Psoas muscle (tissue), 8 donors: ENCODE results near the gene RAD51AP2. TPM values are rescaled to one million over a fixed set of nuclear protein-coding genes. Genes with fewer than 3 reads are reported as not detected.

Source experiments
- ATAC-seq, 4 donors: fragments of 200-7000 bp; cut with Tn5 transposase; one replicate each; pipeline ENCODE4 v1.9.1; 2020; ENCODE audit warnings: moderate library complexity in 3 of 4, mild to moderate bottlenecking in 2 of 4
- DNase-seq, 2 donors: peaks; one replicate each; pipeline ENCODE4 v3.0.0-alpha.2; 2020
- H3K27ac ChIP-seq: fragments of 200-600 bp; one replicate; pipeline ENCODE4 v1.8.0; 2022
- H3K27me3 ChIP-seq, 3 donors: fragments of 200-600 bp in 1 of 3; one replicate each; pipeline versions ENCODE4 v1.6.1 to v1.8.0; 2013 to 2022; ENCODE audit warnings: low read length in 2 of 3, mild to moderate bottlenecking in 2 of 3, moderate library complexity in 1 of 3; ENCODE audit not compliant: insufficient read depth in 3 of 3
- H3K36me3 ChIP-seq, 2 donors: fragments of 200-600 bp in 1 of 2; one replicate each; pipeline versions ENCODE4 v1.6.1 to v1.8.0; 2013 to 2022; ENCODE audit warnings: low read depth in 1 of 2, mild to moderate bottlenecking in 1 of 2, moderate library complexity in 1 of 2; ENCODE audit not compliant: insufficient read depth in 1 of 2
- H3K4me1 ChIP-seq: fragments of 200-600 bp; one replicate; pipeline ENCODE4 v1.8.0; 2022
- H3K4me3 ChIP-seq: fragments of 200-600 bp; one replicate; pipeline ENCODE4 v1.8.0; 2022; ENCODE audit warnings: mild to moderate bottlenecking
- H3K9me3 ChIP-seq: fragments of 200-600 bp; one replicate; pipeline ENCODE4 v1.8.0; 2022
- WGBS, 3 donors: extraction: QIAGEN DNeasy Blood & Tissue Kit; methylation state at CpG; one replicate each; pipeline versions ENCODE4 v1.1.6 to v1.1.7; 2013; 5-methylcytosine and 5-hydroxymethylcytosine counted together
- intact Hi-C, 2 donors: fragments of 100-400 bp; cut with DNase I; formaldehyde crosslinking; loops; one replicate each; pipeline versions ENCODE4 v1.11.0 to v1.14.2; 2022
- polyA plus RNA-seq, 3 donors: library from polyadenylated mRNA; stranded (reverse); fragments of 200-250 nt; gene quantifications; one replicate each; pipeline ENCODE4 v1.2.3, GENCODE V29; 2013
- total RNA-seq, 4 donors: library from RNA; stranded (reverse); fragmentation: NEBNext Ultra II Directional in 2 of 4; extraction: Animal tissue kit (Norgen Biotek cat#: 25700) in 2 of 4; gene quantifications; one replicate each; pipeline versions ENCODE4 v1.2.1 to v1.2.4, GENCODE V29; 2021 to 2023
- TF ChIP-seq, protein P1 (sequence below): fragments of 200-600 bp; IDR thresholded peaks from one replicate; pipeline ENCODE4 v1.8.0; 2022; ENCODE audit warnings: antibody characterized with exemption
- donor health status: healthy with polysubstance abuse.
- donor health status: DM: no; HTN: no; CAD: no; lungs with moderate emphysema.
- donor health status: Bipolar disorder and iron deficiency.
- donor health status: healthy.
- donor health status: DM: yes; HTN: yes; CAD: no.
- donor health status: DM: no; HTN: no; CAD: no.
- donor health status: DM: no; HTN: no; CAD: no.
- donor health status: DM: yes; HTN: yes; CAD: no.

The RAD51AP2 gene
- total and polyA plus RNA-seq, 7 donors = 0.01 to 0.06 TPM; not detected in 5

DNA sequence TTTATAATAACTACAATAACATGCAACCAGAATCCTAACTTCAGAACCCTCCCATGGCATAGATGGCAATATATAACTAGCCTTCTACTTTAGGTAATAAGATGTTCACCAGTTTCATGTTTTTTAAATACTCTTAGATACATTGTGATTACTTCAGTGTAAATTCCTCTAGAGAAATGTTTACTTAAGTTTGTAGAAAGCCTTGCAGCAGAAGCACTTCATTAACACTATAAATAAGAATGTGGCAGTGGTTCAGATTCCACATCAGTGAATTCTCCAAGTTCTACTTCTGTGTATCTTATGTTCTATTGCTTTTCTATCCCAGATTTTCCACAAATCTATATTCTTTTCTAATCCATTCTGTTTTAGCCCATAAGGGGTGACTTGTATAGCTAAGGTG is 1.2 kb upstream of the RAD51AP2 start:
- Histone ChIP-seq H3K27me3 (no peaks in the 10 kb centered on the region), H3K9me3 (no peaks in the 10 kb centered on the region), H3K36me3 (no peaks in the 10 kb centered on the region), H3K27ac (no peak overlapping the region), H3K4me1 (peaks cover 7% of the 10 kb centered on the region), H3K4me3 (no peak overlapping the region)
- ATAC-seq (no peak), DNase-seq (no peak)
- TF ChIP-seq, protein P1, sequence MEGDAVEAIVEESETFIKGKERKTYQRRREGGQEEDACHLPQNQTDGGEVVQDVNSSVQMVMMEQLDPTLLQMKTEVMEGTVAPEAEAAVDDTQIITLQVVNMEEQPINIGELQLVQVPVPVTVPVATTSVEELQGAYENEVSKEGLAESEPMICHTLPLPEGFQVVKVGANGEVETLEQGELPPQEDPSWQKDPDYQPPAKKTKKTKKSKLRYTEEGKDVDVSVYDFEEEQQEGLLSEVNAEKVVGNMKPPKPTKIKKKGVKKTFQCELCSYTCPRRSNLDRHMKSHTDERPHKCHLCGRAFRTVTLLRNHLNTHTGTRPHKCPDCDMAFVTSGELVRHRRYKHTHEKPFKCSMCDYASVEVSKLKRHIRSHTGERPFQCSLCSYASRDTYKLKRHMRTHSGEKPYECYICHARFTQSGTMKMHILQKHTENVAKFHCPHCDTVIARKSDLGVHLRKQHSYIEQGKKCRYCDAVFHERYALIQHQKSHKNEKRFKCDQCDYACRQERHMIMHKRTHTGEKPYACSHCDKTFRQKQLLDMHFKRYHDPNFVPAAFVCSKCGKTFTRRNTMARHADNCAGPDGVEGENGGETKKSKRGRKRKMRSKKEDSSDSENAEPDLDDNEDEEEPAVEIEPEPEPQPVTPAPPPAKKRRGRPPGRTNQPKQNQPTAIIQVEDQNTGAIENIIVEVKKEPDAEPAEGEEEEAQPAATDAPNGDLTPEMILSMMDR = no peak
- intact Hi-C loops = no loop called here

DNA sequence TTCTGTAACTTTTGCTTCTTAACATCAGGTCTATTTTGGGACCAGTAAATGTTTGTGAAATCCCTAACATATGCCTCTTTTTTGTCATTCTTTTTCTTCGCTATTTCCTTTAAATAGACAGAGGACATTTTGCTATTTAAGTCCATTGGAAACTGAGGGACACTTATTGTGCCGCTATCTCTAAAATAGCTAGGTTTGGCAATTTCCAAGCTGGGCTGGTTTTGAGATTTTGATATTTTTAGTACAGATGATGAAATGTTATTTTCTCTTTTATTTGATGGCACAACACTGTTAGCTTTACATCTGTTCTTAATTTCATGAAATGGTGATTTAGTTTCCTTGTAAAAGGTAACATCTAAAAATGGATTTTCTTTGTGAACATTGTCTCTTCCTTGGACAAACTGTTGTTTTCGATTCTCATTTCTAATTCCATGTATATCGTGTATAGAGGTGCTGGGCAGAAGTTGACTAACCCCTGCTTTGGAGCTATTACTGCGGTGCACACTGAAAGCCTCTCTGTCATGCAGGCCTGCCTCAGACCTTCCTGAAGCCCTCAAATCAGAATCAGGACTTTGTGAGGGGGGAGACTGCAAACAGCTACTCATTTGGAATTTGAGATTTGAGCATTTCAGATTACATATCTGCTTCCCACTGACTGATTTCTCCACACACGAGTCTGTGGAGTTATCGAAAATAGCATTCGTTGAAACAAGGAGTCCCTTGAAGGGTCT is 594 bp downstream of the RAD51AP2 start:
- Histone ChIP-seq H3K4me1 (peaks cover 7% of the 10 kb centered on the region), H3K36me3 (no peaks in the 10 kb centered on the region), H3K9me3 (no peaks in the 10 kb centered on the region), H3K27ac (peak overlapping the region; percentile 90), H3K27me3 (no peaks in the 10 kb centered on the region), H3K4me3 (peak overlapping the region; percentile 70)
- intact Hi-C loops = no loop called here
- TF ChIP-seq, protein P1 = no peak
- DNase-seq (no peak), ATAC-seq (peak; percentile 7 to 52 (median 18))
- WGBS, 3 donors = 41 to 44% (median 43%) methylated on average over 8 of the region's 8 CpGs

DNA sequence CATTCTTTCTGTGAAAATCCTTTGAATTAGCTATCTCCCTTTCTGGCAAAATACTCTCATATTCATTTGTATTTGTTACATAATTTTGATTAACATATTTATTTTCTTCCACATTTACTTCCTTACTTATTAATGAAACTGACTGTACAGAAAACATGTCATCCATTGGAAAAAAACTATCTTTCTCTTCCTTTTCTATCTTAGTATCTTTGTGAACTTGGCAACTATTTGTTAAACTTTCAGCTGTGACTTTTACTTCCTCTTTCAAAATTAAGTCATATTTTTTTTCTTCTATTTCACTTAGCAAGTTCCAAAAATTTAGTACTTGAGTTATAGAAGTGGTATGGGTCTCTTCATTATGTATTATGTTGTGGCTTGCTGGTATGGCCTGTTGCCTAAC is 2.6 kb downstream of the RAD51AP2 start:
- Histone ChIP-seq H3K36me3 (no peaks in the 10 kb centered on the region), H3K4me1 (peaks cover 7% of the 10 kb centered on the region), H3K27me3 (no peaks in the 10 kb centered on the region), H3K27ac (no peak overlapping the region), H3K4me3 (no peak overlapping the region), H3K9me3 (no peaks in the 10 kb centered on the region)
- intact Hi-C loops = no loop called here
- DNase-seq (no peak), ATAC-seq (no peak)
- TF ChIP-seq, protein P1 = no peak

DNA sequence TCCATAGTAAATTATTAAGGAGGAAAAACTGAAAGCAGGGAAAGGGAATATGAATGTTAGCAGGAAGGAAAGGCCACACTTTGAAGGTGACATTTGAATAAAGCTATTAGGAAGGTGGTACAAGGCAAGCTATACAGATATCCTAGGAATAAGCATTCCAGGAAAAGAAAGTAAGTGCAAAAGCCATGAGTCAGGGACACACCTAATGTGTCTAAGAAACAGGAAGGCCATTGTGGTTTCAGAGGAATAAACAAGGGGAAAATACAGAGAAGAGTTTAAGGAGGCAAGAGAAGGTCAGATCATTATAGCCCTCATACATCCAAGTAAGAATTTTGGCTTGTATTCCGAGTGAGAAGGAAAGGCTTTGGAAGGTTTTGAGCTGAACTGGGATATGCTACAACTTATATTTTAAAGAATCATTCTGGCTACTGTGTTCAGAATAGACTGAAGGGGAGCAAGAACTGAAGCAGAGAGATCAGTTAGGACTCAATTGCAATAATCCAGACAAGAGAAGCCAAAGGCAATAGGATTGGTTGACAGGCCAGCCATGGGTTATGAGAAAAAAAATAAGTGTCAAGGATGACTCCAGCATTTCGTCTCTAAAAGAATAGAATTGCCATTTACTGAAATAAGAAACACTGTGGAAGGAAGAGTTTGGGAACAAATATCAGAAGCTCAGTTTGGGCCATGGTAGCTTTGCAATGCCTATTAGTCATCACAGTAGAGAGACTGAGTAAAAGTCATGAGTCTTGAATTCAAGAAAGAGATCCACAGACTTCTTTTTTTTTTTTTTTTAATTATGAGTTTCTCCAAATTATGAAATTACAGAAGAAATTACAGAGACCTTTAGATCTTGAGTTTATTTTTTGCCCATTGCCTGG is 11.3 kb downstream of the RAD51AP2 start:
- Histone ChIP-seq H3K9me3 (no peaks in the 10 kb centered on the region), H3K4me1 (no peaks in the 10 kb centered on the region), H3K36me3 (no peaks in the 10 kb centered on the region), H3K4me3 (no peak overlapping the region), H3K27ac (no peak overlapping the region), H3K27me3 (peaks cover 0 to 2% (median 0%) of the 10 kb centered on the region in 3 donors)
- no peak for DNase-seq
- intact Hi-C loops = loop anchor here in 1 of 2 donors (5.0 kb wide), 1 partner anchor 35 kb away; the partner anchor contains the start of gene VSNL1
- ATAC-seq = no peak
- TF ChIP-seq, protein P1 = no peak
- 61 to 75% (median 67%) methylated on average over 2 of the region's 2 CpGs for WGBS, 3 donors
